ENCODE measurements around the gene MEIOSIN. TPM values are rescaled to one million over a fixed set of nuclear protein-coding genes. Genes with fewer than 3 reads are reported as not detected.

MEIOSIN gene
- total and polyA plus RNA-seq, 3 donors from 2014 or later = 9.2 to 13.8 (median 10.4) TPM

- intact Hi-C loops (cut with DNase I; ENCODE audit: low total_unique reads) = no loop called here
- WGBS, 2 donors = 77 to 95% methylated on average over 8 of the region's 8 CpGs
- no peaks in the 10 kb centered on the region for H3K27me3 ChIP-seq
- no peak overlapping the region for H3K4me3 ChIP-seq
- no peak for TF ChIP-seq CTCF (IDR thresholded peaks at IDR 0.05)
- TF ChIP-seq POLR2A (IDR thresholded peaks at IDR 0.05) = no peak
- H3K36me3 ChIP-seq (ENCODE audit: low read depth, missing control alignments) = no peaks in the 10 kb centered on the region
- no peaks in the 10 kb centered on the region for H3K9me3 ChIP-seq
- no peak for DNase-seq
- H3K4me1 ChIP-seq = peaks cover 5% of the 10 kb centered on the region
- H3K27ac ChIP-seq = no peak overlapping the region
These were observed 71.7 kb downstream of the MEIOSIN start for GRCh38 chr19:45804959-45805230.

DNA sequence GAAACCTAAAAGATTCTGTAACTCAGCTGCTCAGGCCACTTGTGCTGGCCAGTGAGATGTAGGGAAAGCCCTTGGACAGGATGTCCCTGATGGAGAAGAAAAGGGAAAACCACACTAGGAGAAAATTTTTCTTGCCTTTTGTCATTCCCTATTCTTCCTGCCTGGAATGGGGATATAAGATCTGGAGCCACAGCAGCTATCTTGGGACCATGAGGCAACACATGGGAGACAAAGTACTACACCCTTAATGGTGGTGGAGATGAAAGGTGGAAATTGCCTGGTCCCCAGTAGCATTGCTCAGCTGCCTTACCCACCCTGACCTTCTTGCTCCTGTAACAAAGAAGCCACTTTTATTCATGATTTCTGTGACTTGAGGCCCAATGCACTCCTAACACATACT is 72.5 kb downstream of the MEIOSIN start:
- DNase-seq = no peak
- Histone ChIP-seq H3K4me3 (no peak overlapping the region), H3K27me3 (no peaks in the 10 kb centered on the region), H3K4me1 (peaks cover 2% of the 10 kb centered on the region), H3K27ac (no peak overlapping the region), H3K9me3 (no peaks in the 10 kb centered on the region), H3K36me3 (ENCODE audit: low read depth, missing control alignments) (no peaks in the 10 kb centered on the region)
- intact Hi-C loops (cut with DNase I; ENCODE audit: low total_unique reads) = no loop called here
- TF ChIP-seq CTCF (IDR thresholded peaks at IDR 0.05) (no peak), POLR2A (IDR thresholded peaks at IDR 0.05) (no peak)

DNA sequence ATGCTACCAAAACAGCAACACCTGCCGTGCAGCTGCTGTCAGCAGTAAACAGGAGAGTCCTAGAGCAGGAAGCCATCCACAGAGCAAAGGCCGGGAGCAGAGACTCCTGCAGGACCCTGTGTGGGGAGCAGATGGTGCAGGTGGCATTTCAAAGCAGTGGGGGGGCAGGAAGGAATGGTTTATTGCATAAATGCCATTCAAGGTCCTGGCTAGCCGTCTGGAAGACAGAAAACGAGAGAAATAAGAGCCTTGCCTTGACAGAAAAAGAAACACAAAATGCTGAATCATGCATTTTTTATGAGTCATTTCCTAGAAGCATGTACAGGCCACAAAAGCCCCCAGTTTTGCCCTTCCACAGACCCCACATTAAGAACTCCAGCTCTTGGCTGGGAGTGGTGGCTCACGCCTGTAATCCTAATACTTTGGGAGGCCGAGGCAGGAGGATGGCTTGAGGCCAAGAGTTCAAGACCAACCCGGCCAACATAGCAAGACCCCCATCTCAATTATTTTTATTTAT is 76.5 kb downstream of the MEIOSIN start:
- WGBS, 2 donors = 48% methylated on average over 7 of the region's 7 CpGs
- TF ChIP-seq CTCF (IDR thresholded peaks at IDR 0.05) = no peak
- TF ChIP-seq POLR2A (IDR thresholded peaks at IDR 0.05) = no peak
- DNase-seq = no peak
- peaks cover 2% of the 10 kb centered on the region for H3K4me1 ChIP-seq
- no peaks in the 10 kb centered on the region for H3K27me3 ChIP-seq
- intact Hi-C loops (cut with DNase I; ENCODE audit: low total_unique reads) = no loop called here
- no peaks in the 10 kb centered on the region for H3K36me3 ChIP-seq (ENCODE audit: low read depth, missing control alignments)
- H3K4me3 ChIP-seq = no peak overlapping the region
- no peak overlapping the region for H3K27ac ChIP-seq
- H3K9me3 ChIP-seq = no peaks in the 10 kb centered on the region

- Histone ChIP-seq H3K9me3 (no peaks in the 10 kb centered on the region), H3K4me1 (peaks cover 2% of the 10 kb centered on the region), H3K36me3 (ENCODE audit: low read depth, missing control alignments) (no peaks in the 10 kb centered on the region), H3K27ac (no peak overlapping the region), H3K4me3 (no peak overlapping the region), H3K27me3 (no peaks in the 10 kb centered on the region)
- no peak for DNase-seq
- intact Hi-C loops (cut with DNase I; ENCODE audit: low total_unique reads) = no loop called here
- WGBS, 2 donors = 93 to 96% methylated on average over 6 of the region's 6 CpGs
- TF ChIP-seq CTCF (IDR thresholded peaks at IDR 0.05) (no peak), POLR2A (IDR thresholded peaks at IDR 0.05) (no peak)
These were observed 79.1 kb downstream of the MEIOSIN start for GRCh38 chr19:45812297-45812696.

Other genes with a start within 250 kb of the MEIOSIN start
- gene RTN2, start 236.4 kb upstream of the MEIOSIN start, total RNA-seq = 1 to 10 TPM; 5.2 to 5.3 TPM
- gene RTN2, start 236.4 kb upstream of the MEIOSIN start, polyA plus RNA-seq (ENCODE audit: insufficient read depth, low read depth, low replicate concordance) = 4.2 TPM
- gene PPM1N, start 235.0 kb upstream of the MEIOSIN start, total RNA-seq = 1 to 10 TPM; 1.9 to 2.3 TPM
- gene PPM1N, start 235.0 kb upstream of the MEIOSIN start, polyA plus RNA-seq (ENCODE audit: insufficient read depth, low read depth, low replicate concordance) = 3.4 TPM
- gene VASP, start 226.0 kb upstream of the MEIOSIN start, total RNA-seq = 10 to 100 TPM; 52.7 to 57.9 TPM
- gene VASP, start 226.0 kb upstream of the MEIOSIN start, polyA plus RNA-seq (ENCODE audit: insufficient read depth, low read depth, low replicate concordance) = 37.7 TPM
- 10 to 100 TPM; 18.3 to 19.3 TPM for gene OPA3, start 148.6 kb upstream of the MEIOSIN start, total RNA-seq
- gene OPA3, start 148.6 kb upstream of the MEIOSIN start, polyA plus RNA-seq (ENCODE audit: insufficient read depth, low read depth, low replicate concordance) = 20.9 TPM
- 1 to 10 TPM in 1 of 2 donors, under 1 TPM in 1; 0.81 to 1.9 TPM for gene GPR4, start 131.2 kb upstream of the MEIOSIN start, total RNA-seq
- gene GPR4, start 131.2 kb upstream of the MEIOSIN start, polyA plus RNA-seq (ENCODE audit: insufficient read depth, low read depth, low replicate concordance) = 3.2 TPM
- 10 to 100 TPM; 36.3 to 48.4 TPM for gene EML2, start 94.0 kb upstream of the MEIOSIN start, total RNA-seq
- 28.5 TPM for gene EML2, start 94.0 kb upstream of the MEIOSIN start, polyA plus RNA-seq (ENCODE audit: insufficient read depth, low read depth, low replicate concordance)
- gene GIPR, start 65.2 kb upstream of the MEIOSIN start, total RNA-seq = under 1 TPM; 0.16 to 0.74 TPM
- gene GIPR, start 65.2 kb upstream of the MEIOSIN start, polyA plus RNA-seq (ENCODE audit: insufficient read depth, low read depth, low replicate concordance) = 0.50 TPM
- 100 to 1,000 TPM; 111 to 128 TPM for gene SNRPD2, start 41.5 kb upstream of the MEIOSIN start, total RNA-seq
- gene SNRPD2, start 41.5 kb upstream of the MEIOSIN start, polyA plus RNA-seq (ENCODE audit: insufficient read depth, low read depth, low replicate concordance) = 242 TPM
- 1 to 10 TPM; 5.3 to 6.9 TPM for gene QPCTL, start 40.8 kb upstream of the MEIOSIN start, total RNA-seq
- 3.5 TPM for gene QPCTL, start 40.8 kb upstream of the MEIOSIN start, polyA plus RNA-seq (ENCODE audit: insufficient read depth, low read depth, low replicate concordance)
- 10 to 100 TPM; 22.4 to 24.2 TPM for gene FBXO46, start 2.5 kb upstream of the MEIOSIN start, total RNA-seq
- 20.1 TPM for gene FBXO46, start 2.5 kb upstream of the MEIOSIN start, polyA plus RNA-seq (ENCODE audit: insufficient read depth, low read depth, low replicate concordance)
- gene SIX5, start 35.8 kb downstream of the MEIOSIN start, total RNA-seq = 10 to 100 TPM; 16.1 to 19.4 TPM
- 12.9 TPM for gene SIX5, start 35.8 kb downstream of the MEIOSIN start, polyA plus RNA-seq (ENCODE audit: insufficient read depth, low read depth, low replicate concordance)
- gene DMPK, start 49.1 kb downstream of the MEIOSIN start, total RNA-seq = 10 to 100 TPM; 66.2 to 68.8 TPM
- 42.6 TPM for gene DMPK, start 49.1 kb downstream of the MEIOSIN start, polyA plus RNA-seq (ENCODE audit: insufficient read depth, low read depth, low replicate concordance)
- gene DMWD, start 59.4 kb downstream of the MEIOSIN start, total RNA-seq = 100 to 1,000 TPM; 111 to 124 TPM
- 59.0 TPM for gene DMWD, start 59.4 kb downstream of the MEIOSIN start, polyA plus RNA-seq (ENCODE audit: insufficient read depth, low read depth, low replicate concordance)
- gene RSPH6A, start 81.9 kb downstream of the MEIOSIN start, total RNA-seq = 10 to 100 TPM; 17.0 to 20.9 TPM
- gene RSPH6A, start 81.9 kb downstream of the MEIOSIN start, polyA plus RNA-seq (ENCODE audit: insufficient read depth, low read depth, low replicate concordance) = 88.3 TPM
- gene SYMPK, start 129.7 kb downstream of the MEIOSIN start, total RNA-seq = 100 to 1,000 TPM; 123 to 142 TPM
- 195 TPM for gene SYMPK, start 129.7 kb downstream of the MEIOSIN start, polyA plus RNA-seq (ENCODE audit: insufficient read depth, low read depth, low replicate concordance)
- gene FOXA3, start 130.9 kb downstream of the MEIOSIN start, total RNA-seq = 1 to 10 TPM; 1.5 to 1.7 TPM
- 1.7 TPM for gene FOXA3, start 130.9 kb downstream of the MEIOSIN start, polyA plus RNA-seq (ENCODE audit: insufficient read depth, low read depth, low replicate concordance)
- 10 to 100 TPM; 36.0 to 48.3 TPM for gene IRF2BP1, start 152.7 kb downstream of the MEIOSIN start, total RNA-seq
- gene IRF2BP1, start 152.7 kb downstream of the MEIOSIN start, polyA plus RNA-seq (ENCODE audit: insufficient read depth, low read depth, low replicate concordance) = 13.8 TPM
- gene MYPOP, start 169.2 kb downstream of the MEIOSIN start, total RNA-seq = 10 to 100 TPM in 1 of 2 donors, 1 to 10 TPM in 1; 9.4 to 11.1 TPM
- 9.5 TPM for gene MYPOP, start 169.2 kb downstream of the MEIOSIN start, polyA plus RNA-seq (ENCODE audit: insufficient read depth, low read depth, low replicate concordance)
- gene NANOS2, start 181.3 kb downstream of the MEIOSIN start, total RNA-seq = 1 to 10 TPM; 4.8 to 5.1 TPM
- gene NANOS2, start 181.3 kb downstream of the MEIOSIN start, polyA plus RNA-seq (ENCODE audit: insufficient read depth, low read depth, low replicate concordance) = 4.8 TPM
- 1 to 10 TPM; 3.0 to 5.7 TPM for gene NOVA2, start 240.4 kb downstream of the MEIOSIN start, total RNA-seq
- gene NOVA2, start 240.4 kb downstream of the MEIOSIN start, polyA plus RNA-seq (ENCODE audit: insufficient read depth, low read depth, low replicate concordance) = 3.1 TPM

All from testis (tissue), 3 donors.